ENCODE data around the gene MYL6B.

DNA sequence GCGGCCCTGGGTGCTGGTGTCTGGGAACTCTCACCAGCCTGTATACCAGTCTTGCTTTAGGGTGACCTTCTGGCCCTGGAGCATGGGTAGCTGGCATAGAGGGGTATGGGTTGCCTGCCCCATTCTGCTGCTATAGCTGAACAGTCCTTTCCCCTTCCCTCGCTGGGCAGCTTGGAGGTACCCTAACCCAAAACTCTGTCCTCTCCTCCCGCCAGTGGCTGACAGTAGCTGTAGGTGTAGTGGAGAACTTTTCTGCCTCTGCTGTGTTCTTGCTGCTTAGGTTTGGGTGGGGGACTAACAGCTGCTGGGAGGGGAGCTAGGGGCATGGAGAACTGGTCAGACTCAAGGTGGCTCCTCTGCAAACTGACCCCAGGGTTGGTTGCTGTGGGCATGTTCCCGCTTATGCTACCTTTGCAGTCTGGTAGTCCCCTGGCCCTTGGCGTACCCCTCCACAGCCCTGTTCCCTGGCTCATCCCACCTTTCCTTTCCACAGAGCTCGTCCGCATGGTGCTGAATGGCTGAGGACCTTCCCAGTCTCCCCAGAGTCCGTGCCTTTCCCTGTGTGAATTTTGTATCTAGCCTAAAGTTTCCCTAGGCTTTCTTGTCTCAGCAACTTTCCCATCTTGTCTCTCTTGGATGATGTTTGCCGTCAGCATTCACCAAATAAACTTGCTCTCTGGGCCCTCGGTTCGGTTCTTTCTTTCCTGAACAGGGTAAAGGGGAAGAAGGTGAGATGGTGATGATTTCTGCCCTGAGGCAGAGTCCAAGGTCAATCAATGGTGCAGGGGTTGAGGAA lies 8.7 kb downstream of the MYL6B start:
- TF ChIP-seq, protein P1, sequence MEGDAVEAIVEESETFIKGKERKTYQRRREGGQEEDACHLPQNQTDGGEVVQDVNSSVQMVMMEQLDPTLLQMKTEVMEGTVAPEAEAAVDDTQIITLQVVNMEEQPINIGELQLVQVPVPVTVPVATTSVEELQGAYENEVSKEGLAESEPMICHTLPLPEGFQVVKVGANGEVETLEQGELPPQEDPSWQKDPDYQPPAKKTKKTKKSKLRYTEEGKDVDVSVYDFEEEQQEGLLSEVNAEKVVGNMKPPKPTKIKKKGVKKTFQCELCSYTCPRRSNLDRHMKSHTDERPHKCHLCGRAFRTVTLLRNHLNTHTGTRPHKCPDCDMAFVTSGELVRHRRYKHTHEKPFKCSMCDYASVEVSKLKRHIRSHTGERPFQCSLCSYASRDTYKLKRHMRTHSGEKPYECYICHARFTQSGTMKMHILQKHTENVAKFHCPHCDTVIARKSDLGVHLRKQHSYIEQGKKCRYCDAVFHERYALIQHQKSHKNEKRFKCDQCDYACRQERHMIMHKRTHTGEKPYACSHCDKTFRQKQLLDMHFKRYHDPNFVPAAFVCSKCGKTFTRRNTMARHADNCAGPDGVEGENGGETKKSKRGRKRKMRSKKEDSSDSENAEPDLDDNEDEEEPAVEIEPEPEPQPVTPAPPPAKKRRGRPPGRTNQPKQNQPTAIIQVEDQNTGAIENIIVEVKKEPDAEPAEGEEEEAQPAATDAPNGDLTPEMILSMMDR (conservative IDR thresholded peaks at IDR 0.05; ENCODE audit: low read depth, low read length): no peak
- no peak for TF ChIP-seq RFX5 (IDR thresholded peaks at IDR 0.05; ENCODE audit: low read depth, low read length)
- TF ChIP-seq RAD21 (IDR thresholded peaks at IDR 0.05; ENCODE audit: low read length): no peak

Data from IMR-90 (cell line).